Peyer's patch (tissue), 4 donors: ENCODE measurements around the gene MAST2.

Experiments used
- POLR2A ChIP-seq, 2 donors: fragments of 450-650 bp; IDR thresholded peaks; one replicate each; pipeline ENCODE4 v1.5.1; 2017; ENCODE audit warnings: antibody characterized with exemption in 2 of 2, mild to moderate bottlenecking in 2 of 2, moderate library complexity in 2 of 2
- TF ChIP-seq, protein P1 (sequence below), 6 experiments: fragments of 450-650 bp in 4 of 6; fragments of 200-600 bp in 2 of 6; sonication (generic) in 1 of 6; IDR thresholded peaks; one replicate each; pipeline ENCODE4 v1.5.1; 2017 to 2019; ENCODE audit warnings: antibody characterized with exemption in 6 of 6, mild to moderate bottlenecking in 3 of 6, moderate library complexity in 1 of 6

DNA sequence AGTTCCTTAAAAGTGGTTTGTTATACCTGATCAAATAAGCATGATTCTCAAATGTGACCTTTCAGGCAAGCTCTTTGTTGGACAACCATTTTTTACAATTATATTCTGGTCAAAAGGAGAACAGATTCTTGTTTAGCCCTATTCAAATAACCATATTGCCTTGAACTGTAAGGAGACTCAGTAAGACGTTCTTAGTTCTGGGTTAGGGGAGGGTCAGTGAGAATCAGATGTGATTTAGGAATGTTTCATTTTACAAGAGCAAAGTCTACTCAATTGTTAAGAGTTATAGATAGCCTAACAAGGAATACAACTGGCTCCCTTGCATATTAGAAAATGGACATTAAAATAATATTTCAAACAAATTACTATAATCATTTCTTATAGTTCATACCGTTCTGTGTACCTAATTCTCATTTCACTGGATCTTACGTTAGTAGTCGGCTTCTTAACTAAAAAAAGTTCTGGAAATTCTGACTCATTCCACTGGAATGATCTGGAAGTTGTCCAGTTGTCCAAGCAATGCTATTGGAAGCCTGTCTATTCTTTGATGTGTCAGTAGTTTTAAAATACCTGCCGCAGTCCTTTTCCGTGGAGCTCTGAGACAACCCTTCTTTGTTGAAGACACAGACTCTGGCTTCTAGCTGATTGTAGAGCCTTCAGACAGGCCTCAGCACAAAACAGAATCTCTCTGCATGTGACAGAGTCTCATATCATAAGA lies 88.8 kb downstream of the MAST2 start:
- TF ChIP-seq, protein P1, sequence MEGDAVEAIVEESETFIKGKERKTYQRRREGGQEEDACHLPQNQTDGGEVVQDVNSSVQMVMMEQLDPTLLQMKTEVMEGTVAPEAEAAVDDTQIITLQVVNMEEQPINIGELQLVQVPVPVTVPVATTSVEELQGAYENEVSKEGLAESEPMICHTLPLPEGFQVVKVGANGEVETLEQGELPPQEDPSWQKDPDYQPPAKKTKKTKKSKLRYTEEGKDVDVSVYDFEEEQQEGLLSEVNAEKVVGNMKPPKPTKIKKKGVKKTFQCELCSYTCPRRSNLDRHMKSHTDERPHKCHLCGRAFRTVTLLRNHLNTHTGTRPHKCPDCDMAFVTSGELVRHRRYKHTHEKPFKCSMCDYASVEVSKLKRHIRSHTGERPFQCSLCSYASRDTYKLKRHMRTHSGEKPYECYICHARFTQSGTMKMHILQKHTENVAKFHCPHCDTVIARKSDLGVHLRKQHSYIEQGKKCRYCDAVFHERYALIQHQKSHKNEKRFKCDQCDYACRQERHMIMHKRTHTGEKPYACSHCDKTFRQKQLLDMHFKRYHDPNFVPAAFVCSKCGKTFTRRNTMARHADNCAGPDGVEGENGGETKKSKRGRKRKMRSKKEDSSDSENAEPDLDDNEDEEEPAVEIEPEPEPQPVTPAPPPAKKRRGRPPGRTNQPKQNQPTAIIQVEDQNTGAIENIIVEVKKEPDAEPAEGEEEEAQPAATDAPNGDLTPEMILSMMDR (IDR thresholded peaks at IDR 0.05): no peak
- no peak for TF ChIP-seq POLR2A (IDR thresholded peaks at IDR 0.05)
